HTR-8/SVneo (cell line): ENCODE results near the gene ITGA8.
"Not testable (repeated sequence)": the region's sequence is repeated elsewhere in the genome, so short reads cannot be mapped to it uniquely, and the experiment has no call there.

Experiments
- DNase-seq: peaks from one replicate; pipeline ENCODE4 v3.0.0; 2011; ENCODE audit warnings: low spot score, mixed read lengths; ENCODE audit not compliant: insufficient read length
- FAIRE-seq: peaks from 2 replicates; lab custom pipeline; 2011; peaks lifted over from hg19 to GRCh38; lab: Jason Lieb, UNC

Gene ITGA8

GRCh38 chr10:15626937-15627336, 92.8 kb downstream of the ITGA8 start:
- FAIRE-seq, result no peak
- no peak for DNase-seq

GRCh38 chr10:15625261-15625660, 94.5 kb downstream of the ITGA8 start:
- FAIRE-seq (no peak), DNase-seq (no peak)

GRCh38 chr10:15624401-15625196, 95.1 kb downstream of the ITGA8 start:
- no peak for DNase-seq
- no peak for FAIRE-seq

GRCh38 chr10:15620836-15621515, 98.7 kb downstream of the ITGA8 start:
- FAIRE-seq, result no peak
- DNase-seq, result no peak

- FAIRE-seq (no peak), DNase-seq (no peak)
These were observed 99.4 kb downstream of the ITGA8 start for GRCh38 chr10:15620337-15620736.

GRCh38 chr10:15609246-15609645, 110.5 kb downstream of the ITGA8 start:
- peak; percentile 18 for DNase-seq
- no peak for FAIRE-seq

- DNase-seq (no peak), FAIRE-seq (no peak)
These were observed 113.3 kb downstream of the ITGA8 start for GRCh38 chr10:15606377-15606776.

GRCh38 chr10:15605740-15606369, 113.9 kb downstream of the ITGA8 start:
- no peak for DNase-seq
- no peak for FAIRE-seq

GRCh38 chr10:15603446-15604011, 116.2 kb downstream of the ITGA8 start:
- no peak for FAIRE-seq

GRCh38 chr10:15601819-15602218, 117.9 kb downstream of the ITGA8 start:
- DNase-seq, result no peak
- no peak for FAIRE-seq

More at GRCh38 chr10:15603446-15604011, 116.2 kb downstream of the ITGA8 start:
- no peak for DNase-seq

GRCh38 chr10:15595260-15595659, 124.5 kb downstream of the ITGA8 start:
- FAIRE-seq (no peak), DNase-seq (no peak)

GRCh38 chr10:15591937-15592336, 127.8 kb downstream of the ITGA8 start:
- DNase-seq (no peak), FAIRE-seq (no peak)

- DNase-seq (no peak), FAIRE-seq (no peak)
These were observed 128.3 kb downstream of the ITGA8 start for GRCh38 chr10:15591431-15591830.

GRCh38 chr10:15588635-15589508, 130.8 kb downstream of the ITGA8 start:
- FAIRE-seq (no peak), DNase-seq (no peak)

- DNase-seq (no peak), FAIRE-seq (no peak)
These were observed 131.6 kb downstream of the ITGA8 start for GRCh38 chr10:15588151-15588550.

GRCh38 chr10:15587271-15587670, 132.5 kb downstream of the ITGA8 start:
- no peak for DNase-seq
- no peak for FAIRE-seq

GRCh38 chr10:15585303-15585715, 134.4 kb downstream of the ITGA8 start:
- DNase-seq (peak; percentile 56), FAIRE-seq (no peak)

GRCh38 chr10:15582972-15583371, 136.8 kb downstream of the ITGA8 start:
- DNase-seq, FAIRE-seq: not testable (repeated sequence)

- FAIRE-seq (no peak), DNase-seq (no peak)
These were observed 140.1 kb downstream of the ITGA8 start for GRCh38 chr10:15579605-15580004.

- FAIRE-seq (no peak), DNase-seq (no peak)
These were observed 147.1 kb downstream of the ITGA8 start for GRCh38 chr10:15572531-15573045.
